GM18858 (cell line): ENCODE data around the gene SRI.
A peak's percentile ranks its signal among the peaks of the same experiment; 100 is the strongest.

Source experiments
- ATAC-seq: cut with Tn5 transposase; IDR thresholded peaks from one replicate; pipeline ENCODE4 v1.9.1; 2021; ENCODE audit not compliant: unreplicated experiment

SRI gene

DNA sequence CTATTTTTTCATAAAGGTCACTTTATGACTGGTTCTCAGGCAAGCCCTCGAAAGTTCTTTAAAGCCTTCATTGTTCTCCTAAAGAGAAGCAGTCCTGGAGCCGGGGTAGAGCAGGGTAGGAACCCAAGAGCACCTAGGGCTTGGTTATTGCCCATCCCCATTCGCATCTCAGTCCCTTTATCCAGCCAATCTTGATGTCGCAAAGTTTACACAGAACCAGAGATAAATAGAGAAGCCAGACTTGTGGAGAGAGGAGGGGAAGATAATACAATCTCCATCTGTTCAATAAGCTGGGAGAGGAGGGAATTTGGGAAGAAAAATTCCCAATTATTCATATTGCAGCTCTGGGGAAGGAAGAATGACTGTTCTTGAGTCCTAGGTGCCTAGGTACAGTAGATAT lies 6.4 kb upstream of the SRI start:
- no peak for ATAC-seq

- no peak for ATAC-seq
Measured at GRCh38 chr7:88224601-88225275, 4.9 kb upstream of the SRI start.

DNA sequence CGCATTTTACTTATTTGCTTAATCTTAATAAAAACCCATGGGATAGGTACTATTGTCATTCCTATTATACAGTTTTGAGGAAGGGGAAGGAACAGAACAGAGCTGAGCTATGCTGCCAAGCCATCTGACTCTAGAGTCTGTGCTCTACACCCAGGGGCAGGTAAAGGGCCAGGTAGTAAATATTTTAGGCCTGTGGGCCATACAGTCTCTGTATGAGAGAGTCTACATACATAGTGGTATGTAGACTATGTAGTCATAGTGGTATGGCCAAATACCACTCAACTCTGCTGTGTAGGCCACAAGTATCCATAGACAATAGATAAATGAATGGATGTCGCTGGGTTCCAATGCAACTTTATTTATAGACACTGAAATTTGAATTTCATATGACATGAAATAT lies 3.4 kb upstream of the SRI start:
- no peak for ATAC-seq

DNA sequence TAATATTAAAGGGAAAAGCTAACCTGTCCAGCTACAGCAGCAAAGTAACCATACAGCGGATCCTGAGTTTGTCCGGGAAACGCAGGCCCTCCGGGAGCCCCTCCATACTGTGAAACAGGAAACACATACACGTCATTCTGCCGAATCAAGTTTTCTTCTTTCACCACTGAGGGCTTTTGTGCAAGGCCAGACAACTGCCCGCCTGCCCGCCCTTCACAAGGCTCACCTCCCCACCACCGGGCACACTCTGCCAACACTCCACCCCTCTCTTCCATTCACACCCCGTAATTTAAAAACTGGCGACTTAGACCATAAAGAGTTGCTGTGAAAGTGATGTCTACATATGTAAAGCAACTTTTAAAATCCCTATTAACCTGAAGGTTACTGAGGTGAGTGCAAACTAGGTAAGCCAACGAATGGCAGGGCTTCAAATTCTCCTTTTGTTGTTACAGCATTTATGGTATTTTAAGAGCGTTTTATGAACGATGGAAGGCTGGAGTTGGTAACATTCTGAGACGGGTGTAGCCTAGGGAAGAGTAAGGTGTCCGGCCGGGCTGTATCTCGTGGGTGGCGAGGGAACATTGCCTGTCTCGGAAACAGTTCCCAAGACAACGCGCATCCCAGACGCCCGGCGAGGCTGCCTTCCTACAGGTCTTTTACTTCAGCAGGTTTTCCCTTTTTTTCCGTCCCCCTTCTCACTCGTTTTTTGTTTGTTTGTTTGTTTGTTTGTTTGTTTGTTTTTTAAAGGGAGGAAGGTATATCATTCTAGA lies 817 bp downstream of the SRI start:
- ATAC-seq = peak; percentile 20

GRCh38 chr7:88218429-88218745 lies 1.5 kb downstream of the SRI start:
- no peak for ATAC-seq

DNA sequence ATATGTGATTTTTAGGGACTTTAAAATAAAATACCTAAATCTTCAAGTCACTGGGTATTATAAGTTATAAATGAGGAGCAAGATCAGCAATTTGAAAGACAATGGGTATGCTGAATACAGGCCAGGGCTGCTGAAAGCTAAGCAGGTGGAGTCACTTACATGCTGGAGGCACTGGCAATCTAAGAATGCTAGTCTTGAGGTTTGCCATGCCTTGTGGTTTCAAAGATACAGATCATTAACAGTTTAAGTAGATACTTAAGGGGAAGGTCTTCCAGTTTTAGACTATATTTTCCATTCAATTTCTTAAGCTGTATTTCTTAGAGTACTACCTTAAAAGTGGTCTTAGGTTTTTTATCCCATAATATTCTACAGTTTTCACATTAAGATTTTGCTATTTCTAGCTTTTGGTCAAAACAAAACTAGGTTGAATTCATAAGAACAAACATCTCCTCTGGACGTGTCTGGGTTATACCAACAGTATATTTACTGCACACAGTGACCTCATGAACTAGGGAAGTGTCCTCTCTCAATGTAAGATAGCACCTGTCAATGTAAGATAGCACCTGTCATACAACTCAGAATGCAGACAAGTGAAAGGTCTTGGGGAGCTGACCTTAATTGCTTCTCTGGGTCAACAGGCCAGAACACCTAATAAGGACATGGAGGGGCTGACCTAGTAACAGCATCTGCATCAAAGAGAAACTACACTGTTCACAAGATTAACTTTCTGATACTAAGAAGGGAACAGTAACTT lies 2.0 kb downstream of the SRI start:
- ATAC-seq = peak; percentile 77

- no peak for ATAC-seq
Measured at GRCh38 chr7:88216276-88216675, 3.6 kb downstream of the SRI start.

GRCh38 chr7:88215295-88215694 lies 4.5 kb downstream of the SRI start:
- no peak for ATAC-seq

- no peak for ATAC-seq
Measured at GRCh38 chr7:88214456-88214855, 5.4 kb downstream of the SRI start.

GRCh38 chr7:88212918-88213317 lies 6.9 kb downstream of the SRI start:
- ATAC-seq = no peak

DNA sequence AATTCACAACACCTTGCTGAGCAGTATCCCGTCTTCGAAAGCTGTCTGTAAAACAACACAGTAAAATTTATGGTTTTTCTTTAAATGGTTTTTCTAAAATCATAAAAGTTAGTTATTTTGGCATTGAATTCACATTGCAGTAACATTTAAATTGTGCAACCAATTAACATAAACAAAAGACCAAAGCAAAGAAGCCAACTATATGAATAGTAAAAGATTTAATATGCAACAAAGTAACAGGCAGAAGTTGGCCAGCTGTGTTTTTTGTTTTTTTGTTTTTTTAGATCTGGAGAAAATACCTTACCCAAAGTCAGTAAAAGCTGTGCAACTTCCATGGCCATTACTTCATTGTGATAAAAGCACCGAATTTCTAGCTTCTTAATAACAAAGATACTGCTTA lies 11.3 kb downstream of the SRI start:
- ATAC-seq = no peak

DNA sequence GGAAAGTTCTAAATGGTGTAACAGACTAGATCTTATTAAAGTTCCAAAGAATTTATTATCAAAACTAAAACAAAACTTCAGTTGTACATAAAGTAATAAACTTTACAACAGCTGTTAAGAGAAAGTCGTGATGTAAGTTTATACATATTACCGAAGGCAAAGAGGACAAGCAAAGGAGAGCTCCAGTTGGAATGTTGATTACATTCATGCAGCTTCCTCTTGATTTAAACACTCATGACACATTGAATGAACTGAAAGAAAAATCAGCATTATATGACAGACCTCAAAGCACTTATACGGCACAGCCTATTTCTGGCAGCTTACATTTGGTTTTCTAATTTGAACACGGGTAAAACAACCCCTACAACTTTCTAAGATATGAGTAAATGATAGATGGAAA lies 13.6 kb downstream of the SRI start:
- ATAC-seq = no peak

- no peak for ATAC-seq
Measured at GRCh38 chr7:88205179-88205578, 14.7 kb downstream of the SRI start.

DNA sequence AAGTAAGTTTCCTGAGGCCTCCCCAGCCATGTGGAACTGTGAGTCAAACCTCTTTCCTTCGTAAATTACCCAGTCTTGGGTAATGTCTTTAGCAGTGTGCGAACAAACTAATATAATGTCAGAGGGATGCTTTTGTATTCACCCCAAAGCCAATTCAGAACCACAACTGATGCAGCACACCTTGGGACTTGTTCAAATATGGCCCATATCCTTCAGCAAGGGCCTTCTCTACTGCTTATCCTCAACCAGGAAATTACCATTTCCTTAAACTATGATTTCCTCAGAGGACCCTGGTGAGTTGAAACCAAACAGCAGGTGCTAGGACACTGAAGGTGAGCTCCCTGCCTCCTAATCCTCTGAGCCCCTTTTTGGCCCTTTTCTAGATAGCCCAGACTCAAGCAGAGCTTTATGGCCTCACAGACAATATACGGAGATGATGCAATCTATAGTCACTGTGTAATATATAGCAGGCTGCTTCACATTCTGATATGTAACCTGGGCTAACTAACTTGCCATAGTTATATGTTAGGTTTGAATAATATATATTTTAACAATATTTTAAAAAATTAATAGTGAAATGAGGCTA lies 15.2 kb downstream of the SRI start:
- no peak for ATAC-seq

DNA sequence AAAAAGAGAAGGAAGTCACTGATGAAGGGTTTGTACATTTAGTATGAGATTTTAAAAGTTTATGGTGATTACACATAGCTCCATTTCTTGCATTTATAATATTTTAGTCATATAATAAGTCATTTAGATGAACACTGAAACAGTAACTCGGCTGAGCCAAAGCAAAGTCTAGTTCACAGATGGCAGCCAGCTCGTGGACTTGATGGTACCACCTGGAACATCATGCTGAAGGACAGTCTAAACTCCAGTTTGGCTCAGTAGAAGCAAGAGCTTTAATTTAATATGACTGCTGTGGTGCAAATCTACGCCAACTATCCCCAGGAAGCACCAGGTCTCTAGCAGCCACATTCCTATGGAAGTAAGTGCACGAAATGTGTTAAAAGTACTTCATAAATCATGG lies 16.4 kb downstream of the SRI start:
- ATAC-seq = no peak

DNA sequence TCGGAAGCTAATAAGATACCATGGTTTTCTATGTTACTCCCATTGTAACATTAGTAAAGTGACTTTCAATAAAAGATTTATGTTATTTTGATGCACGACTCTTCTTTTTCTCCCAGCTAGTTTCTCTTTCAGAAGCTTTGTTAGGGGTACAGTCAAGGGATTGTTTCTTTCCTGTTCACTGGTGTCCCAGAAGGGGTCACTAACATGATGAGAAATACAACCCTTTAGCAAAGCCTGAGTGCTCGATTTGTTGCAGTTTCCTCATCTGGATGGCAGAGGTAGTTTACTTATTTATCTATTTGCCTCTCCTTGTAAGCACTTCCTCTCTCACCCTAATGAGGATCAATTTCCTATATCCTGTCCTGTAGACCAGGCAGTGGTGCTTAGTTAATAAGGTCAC lies 17.0 kb downstream of the SRI start:
- no peak for ATAC-seq

- peak; percentile 39 for ATAC-seq
Measured at GRCh38 chr7:88202278-88202677, 17.6 kb downstream of the SRI start.

DNA sequence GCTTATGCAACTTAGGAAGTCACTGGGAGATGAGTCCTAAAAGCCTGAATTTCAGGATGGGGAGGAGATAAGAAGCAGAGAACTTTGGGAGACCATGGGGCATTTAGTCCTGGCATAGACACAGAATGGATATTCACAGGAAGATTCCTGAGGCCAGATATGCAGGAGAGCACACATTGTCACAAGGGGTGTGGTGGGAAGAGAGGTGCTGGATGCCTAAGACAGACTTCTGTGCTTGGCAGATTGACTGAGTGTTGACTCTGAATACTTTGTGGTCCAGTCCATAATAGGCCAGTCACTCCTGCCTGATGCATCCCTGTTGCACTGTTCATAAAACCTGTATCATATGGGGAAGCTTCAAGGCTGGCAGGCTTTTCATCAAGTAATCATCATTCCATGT lies 18.5 kb downstream of the SRI start:
- ATAC-seq = no peak

- ATAC-seq = no peak
Measured at GRCh38 chr7:88200789-88201188, 19.0 kb downstream of the SRI start.

DNA sequence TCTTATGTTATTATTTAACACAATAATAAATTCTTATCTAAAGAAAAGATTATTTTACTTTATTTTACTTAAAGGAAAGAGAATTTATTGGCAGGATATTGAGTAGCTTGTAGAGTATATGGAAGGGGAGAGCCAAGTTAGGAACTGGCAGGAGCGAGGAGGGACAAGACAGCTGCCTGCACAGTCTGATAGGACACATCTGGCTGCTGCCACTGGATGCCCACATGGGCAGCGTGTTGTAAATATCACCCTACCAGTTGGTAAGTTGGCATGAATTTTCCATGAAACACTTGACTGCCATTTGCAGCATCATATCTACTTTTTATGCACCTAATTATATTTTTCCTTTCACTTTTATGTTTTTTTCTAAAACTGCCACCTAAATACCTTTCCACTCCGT lies 19.6 kb downstream of the SRI start:
- ATAC-seq = no peak

DNA sequence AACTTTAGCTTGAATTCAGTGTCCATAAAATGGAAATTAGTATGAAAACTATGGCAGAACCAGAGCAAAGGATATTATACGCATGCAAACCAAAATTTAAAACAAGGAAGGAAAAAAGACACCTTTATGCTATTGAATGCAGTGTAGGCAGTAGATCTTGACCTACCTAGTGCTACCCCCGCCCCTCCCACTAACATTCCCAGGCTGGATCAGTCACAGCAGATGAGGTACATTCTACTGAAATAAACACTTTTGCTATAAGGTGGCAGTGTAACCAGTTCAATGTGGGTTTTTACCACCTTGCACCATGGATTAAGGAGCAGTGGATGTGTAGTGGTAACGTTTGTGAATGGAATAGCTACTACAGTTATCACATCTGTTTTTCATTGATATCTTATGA lies 27.9 kb downstream of the SRI start:
- no peak for ATAC-seq

DNA sequence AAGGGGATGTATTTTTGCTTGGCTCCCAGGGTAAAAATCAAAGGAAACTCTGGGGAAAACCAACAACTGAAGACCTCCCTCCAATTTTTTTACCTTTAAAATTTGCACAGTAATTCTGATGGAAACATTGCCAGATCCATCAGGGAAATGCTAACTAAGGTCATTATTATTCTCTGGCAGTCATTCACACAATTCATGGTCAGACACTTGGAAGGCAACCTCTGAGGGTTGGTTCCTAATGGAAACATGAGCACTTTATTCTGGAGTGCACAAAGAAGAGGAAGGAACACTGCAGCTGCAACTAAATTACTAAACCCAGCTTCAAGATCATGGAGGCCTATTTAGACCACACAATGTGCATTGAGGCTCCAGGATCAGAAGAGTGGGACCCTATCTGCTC lies 34.2 kb downstream of the SRI start:
- ATAC-seq = no peak
